Measurements from ENCODE around the gene PHACTR1. TPM values are rescaled to one million over a fixed set of nuclear protein-coding genes. Genes with fewer than 3 reads are reported as not detected.

Gene PHACTR1
- total and polyA plus RNA-seq, 2 of the 4 experiments (the other 2 are of a cell fraction), result not detected

GRCh38 chr6:13256266-13257001 is 539.9 kb downstream of the PHACTR1 start:
- in situ Hi-C loops (cut with MboI; ENCODE audit: low sequenced_read_pairs) (no loop called here), dilution Hi-C loops (cut with HindIII; ENCODE audit: low sequenced_read_pairs, unreplicated experiment) (no loop called here)
- POLR2A ChIA-PET (ENCODE audit: unreplicated experiment), result no interaction called here

More at GRCh38 chr6:13256266-13257001, 539.9 kb downstream of the PHACTR1 start:
- intact Hi-C loops (cut with micrococcal nuclease), result no loop called here
- no peak overlapping the region for H2BK5ac ChIP-seq (ENCODE audit: low read depth, low read length, poor library complexity, severe bottlenecking)
- no peak overlapping the region for H2BK15ac ChIP-seq (ENCODE audit: low read depth, low read length)
- no peak overlapping the region for H3K27ac ChIP-seq (ENCODE audit: insufficient read depth, low read length)
- no TSS peak for BruUV-seq (replicated peaks)
- no peaks in the 10 kb centered on the region for H3K9me3 ChIP-seq (ENCODE audit: control insufficient read depth, insufficient read depth, low read length)
- peaks cover 5% of the 10 kb centered on the region for H3K27me3 ChIP-seq (ENCODE audit: control insufficient read depth, insufficient read depth, low read length)
- H3K4ac ChIP-seq (ENCODE audit: low read depth, low read length), result no peak overlapping the region
- H4K5ac ChIP-seq (ENCODE audit: low read depth, low read length), result no peak overlapping the region
- H2AFZ ChIP-seq (replicated peaks; ENCODE audit: low read length, poor library complexity), result no peak overlapping the region
- no peak overlapping the region for H3K56ac ChIP-seq (ENCODE audit: extremely low read depth, insufficient read depth, low read length)
- no peak overlapping the region for H3K4me3 ChIP-seq (ENCODE audit: insufficient read depth, low read depth, low read length)
- no peak overlapping the region for H2AK5ac ChIP-seq (ENCODE audit: low read depth, low read length)
- H2BK120ac ChIP-seq (ENCODE audit: low read depth, low read length), result no peak overlapping the region
- H3K36me3 ChIP-seq (ENCODE audit: control insufficient read depth, insufficient read depth, low read length), result no peaks in the 10 kb centered on the region
- DNase-seq, result no peak
- WGBS, 2 experiments (ENCODE audit: extremely low coverage in 2 of 2, insufficient read length in 1 of 2), result 71% methylated on average over 1 of the region's 2 CpGs; no CpG with 5 or more reads in 1 of the 2 experiments
- H2AK9ac ChIP-seq (replicated peaks; ENCODE audit: low read depth, low read length, poor library complexity), result no peak overlapping the region
- H3K4me1 ChIP-seq (ENCODE audit: control insufficient read depth, insufficient read depth, low read length), result no peaks in the 10 kb centered on the region
- no peak for ATAC-seq (ENCODE audit: low read depth)
- no peak overlapping the region for H3K4me2 ChIP-seq (ENCODE audit: low read depth, low read length)
- no peak overlapping the region for H2BK20ac ChIP-seq (ENCODE audit: low read depth, low read length)
- no peaks in the 10 kb centered on the region for H4K20me1 ChIP-seq (ENCODE audit: insufficient read depth, low read length)
- no peaks in the 10 kb centered on the region; the same call in 1 of the 2 replicates for H3K9me1 ChIP-seq (ENCODE audit: insufficient read depth, low read length)
- no peak overlapping the region for H3K23ac ChIP-seq (ENCODE audit: low read depth, low read length)
- no peak overlapping the region for H3K14ac ChIP-seq (replicated peaks; ENCODE audit: low read depth, low read length)
- no peak overlapping the region for H3K9ac ChIP-seq (ENCODE audit: low read depth, low read length)
- H4K8ac ChIP-seq (ENCODE audit: low read depth in 2 of 2, low read length in 2 of 2), result no peak overlapping the region
- no peak for TF ChIP-seq CTCF (conservative IDR thresholded peaks at IDR 0.05; ENCODE audit: low read depth, low read length)
- H3K79me1 ChIP-seq (ENCODE audit: low read depth in 1 of 2, low read length in 2 of 2), result no peaks in the 10 kb centered on the region
- no peak overlapping the region for H3K18ac ChIP-seq (ENCODE audit: low read depth, low read length)
- CTCF ChIA-PET, result no interaction called here
- no peak overlapping the region for H4K91ac ChIP-seq (ENCODE audit: insufficient read depth, low read depth, low read length)
